ENCODE measurements around the gene SETD6. TPM values are rescaled to one million over a fixed set of nuclear protein-coding genes. Genes with fewer than 3 reads are reported as not detected.
A peak's percentile ranks its signal among the peaks of the same experiment; 100 is the strongest.

SETD6 gene, protein sequence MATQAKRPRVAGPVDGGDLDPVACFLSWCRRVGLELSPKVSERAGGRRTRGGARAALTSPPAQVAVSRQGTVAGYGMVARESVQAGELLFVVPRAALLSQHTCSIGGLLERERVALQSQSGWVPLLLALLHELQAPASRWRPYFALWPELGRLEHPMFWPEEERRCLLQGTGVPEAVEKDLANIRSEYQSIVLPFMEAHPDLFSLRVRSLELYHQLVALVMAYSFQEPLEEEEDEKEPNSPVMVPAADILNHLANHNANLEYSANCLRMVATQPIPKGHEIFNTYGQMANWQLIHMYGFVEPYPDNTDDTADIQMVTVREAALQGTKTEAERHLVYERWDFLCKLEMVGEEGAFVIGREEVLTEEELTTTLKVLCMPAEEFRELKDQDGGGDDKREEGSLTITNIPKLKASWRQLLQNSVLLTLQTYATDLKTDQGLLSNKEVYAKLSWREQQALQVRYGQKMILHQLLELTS
- total RNA-seq (2022) (42.8 and 46.8 TPM in 2 replicates), Bru-seq, nascent RNA (percentile 84 among the genes with signal in this experiment), BruChase-seq, experiment 1, labeled RNA remaining after a 6-hour chase (percentile 85 among the genes with signal in this experiment), BruChase-seq, experiment 2, labeled RNA remaining after a 2-hour chase (percentile 92 among the genes with signal in this experiment)
- long read RNA-seq, transcript SETD6-201 (8 exons, 1,553 nt) = major isoform, 5 of 24 reads
- long read RNA-seq, partial matches to known transcripts = 3 of 24 reads
- long read RNA-seq, other reads (novel, unspliced or antisense) = 11 of 24 reads

DNA sequence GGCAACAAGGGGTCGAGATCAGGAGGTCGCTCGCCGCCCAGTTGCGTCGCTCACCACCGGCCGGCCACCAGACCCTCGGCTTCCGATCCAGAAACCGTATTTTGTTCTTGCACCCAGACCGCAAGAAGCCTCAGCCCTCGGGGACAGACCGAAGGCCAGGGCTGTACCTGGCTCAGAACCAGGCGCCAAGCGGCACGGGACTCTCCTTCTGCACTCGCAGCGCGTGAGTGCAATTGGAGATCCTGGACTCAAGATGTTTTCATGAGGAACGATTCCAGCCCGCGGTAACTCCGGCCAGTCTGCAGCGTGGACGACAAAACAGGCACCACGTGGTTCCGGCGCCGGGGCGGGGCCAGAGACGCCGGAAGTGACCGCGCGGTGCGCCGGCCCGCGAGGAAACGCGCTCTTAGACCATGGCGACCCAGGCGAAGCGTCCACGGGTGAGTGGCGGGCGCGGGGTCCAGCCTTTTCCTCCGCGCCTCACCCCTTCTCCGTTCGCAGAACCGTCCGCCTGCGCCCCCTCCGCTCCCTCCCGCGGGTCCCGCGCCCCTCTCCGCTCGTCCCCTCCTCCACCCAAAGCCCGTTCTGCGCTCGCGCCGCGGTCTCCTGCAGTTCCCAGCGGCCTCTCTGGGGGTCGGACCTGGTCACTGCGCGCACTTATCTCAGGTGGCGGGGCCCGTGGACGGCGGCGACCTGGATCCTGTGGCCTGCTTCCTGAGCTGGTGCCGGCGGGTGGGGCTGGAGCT, at the start of gene SETD6:
SETD6 (plus strand) TSS at position 393 of the 746 bp plus-strand sequence; CDS start at position 414, 21 bp downstream.
- H3K4me3 Mint-ChIP-seq (ENCODE audit: low read depth, unreplicated experiment) = peak within 1 kb of the TSS; percentile 83
- DNase-seq = peak; percentile 94
- no peaks in the 10 kb centered on the region for H3K27me3 Mint-ChIP-seq (ENCODE audit: unreplicated experiment)
- H3K9me3 Mint-ChIP-seq (ENCODE audit: low read depth, unreplicated experiment) = no peaks in the 10 kb centered on the region
- BruUV-seq (replicated peaks) = no TSS peak
- TF ChIP-seq, protein P1, sequence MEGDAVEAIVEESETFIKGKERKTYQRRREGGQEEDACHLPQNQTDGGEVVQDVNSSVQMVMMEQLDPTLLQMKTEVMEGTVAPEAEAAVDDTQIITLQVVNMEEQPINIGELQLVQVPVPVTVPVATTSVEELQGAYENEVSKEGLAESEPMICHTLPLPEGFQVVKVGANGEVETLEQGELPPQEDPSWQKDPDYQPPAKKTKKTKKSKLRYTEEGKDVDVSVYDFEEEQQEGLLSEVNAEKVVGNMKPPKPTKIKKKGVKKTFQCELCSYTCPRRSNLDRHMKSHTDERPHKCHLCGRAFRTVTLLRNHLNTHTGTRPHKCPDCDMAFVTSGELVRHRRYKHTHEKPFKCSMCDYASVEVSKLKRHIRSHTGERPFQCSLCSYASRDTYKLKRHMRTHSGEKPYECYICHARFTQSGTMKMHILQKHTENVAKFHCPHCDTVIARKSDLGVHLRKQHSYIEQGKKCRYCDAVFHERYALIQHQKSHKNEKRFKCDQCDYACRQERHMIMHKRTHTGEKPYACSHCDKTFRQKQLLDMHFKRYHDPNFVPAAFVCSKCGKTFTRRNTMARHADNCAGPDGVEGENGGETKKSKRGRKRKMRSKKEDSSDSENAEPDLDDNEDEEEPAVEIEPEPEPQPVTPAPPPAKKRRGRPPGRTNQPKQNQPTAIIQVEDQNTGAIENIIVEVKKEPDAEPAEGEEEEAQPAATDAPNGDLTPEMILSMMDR (IDR thresholded peaks at IDR 0.05; ENCODE audit: unreplicated experiment) = peak; percentile 66
- peak within 1 kb of the TSS; percentile 65 for H3K27ac Mint-ChIP-seq (ENCODE audit: unreplicated experiment)
- intact Hi-C loops (cut with micrococcal nuclease; ENCODE audit: unreplicated experiment) = loop anchor here (1.0 kb wide), 1 partner anchor 146 kb away; no protein-coding TSS in a partner anchor
- CTCF ChIA-PET = interaction anchor here (0.6 to 1.4 kb wide), 3 partner anchors 20 to 146 kb away, joined by 3 to 4 read pairs (median 3); no protein-coding TSS in a partner anchor
- peaks cover 77% of the 10 kb centered on the region for H3K36me3 Mint-ChIP-seq (ENCODE audit: insufficient read depth, unreplicated experiment)
- peaks cover 20% of the 10 kb centered on the region for H3K4me1 Mint-ChIP-seq (ENCODE audit: low read depth, unreplicated experiment)

DNA sequence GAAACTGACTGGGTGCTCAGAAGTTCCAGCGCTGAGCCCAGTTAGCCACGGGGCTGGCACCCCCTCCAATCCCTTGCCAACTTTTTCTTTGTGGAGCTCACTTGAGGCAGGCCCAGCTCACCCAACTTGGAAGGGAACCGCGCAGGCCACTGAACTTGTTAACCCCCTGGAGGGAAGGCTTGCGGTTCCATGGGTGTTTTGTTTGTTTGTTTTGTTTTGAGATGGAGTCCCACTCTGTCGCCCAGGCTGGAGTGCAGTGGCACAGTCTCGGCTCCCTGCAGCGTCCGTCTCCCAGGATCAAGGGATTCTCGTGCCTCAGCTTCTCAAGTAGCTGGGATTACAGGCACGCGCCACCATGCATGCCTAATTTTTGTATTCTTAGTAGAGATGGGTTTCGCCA, 49.5 kb upstream of the SETD6 start:
- Mint-ChIP-seq H3K9me3 (ENCODE audit: low read depth, unreplicated experiment) (no peaks in the 10 kb centered on the region), H3K27me3 (ENCODE audit: unreplicated experiment) (peaks cover 91% of the 10 kb centered on the region), H3K4me1 (ENCODE audit: low read depth, unreplicated experiment) (peaks cover 11% of the 10 kb centered on the region), H3K27ac (ENCODE audit: unreplicated experiment) (no peak overlapping the region), H3K36me3 (ENCODE audit: insufficient read depth, unreplicated experiment) (peaks cover 10% of the 10 kb centered on the region), H3K4me3 (ENCODE audit: low read depth, unreplicated experiment) (no peak overlapping the region)
- TF ChIP-seq, protein P1 (IDR thresholded peaks at IDR 0.05; ENCODE audit: unreplicated experiment) = no peak
- intact Hi-C loops (cut with micrococcal nuclease; ENCODE audit: unreplicated experiment) = no loop called here
- CTCF ChIA-PET = no interaction called here
- no peak for DNase-seq
- no TSS peak for BruUV-seq (replicated peaks)

DNA sequence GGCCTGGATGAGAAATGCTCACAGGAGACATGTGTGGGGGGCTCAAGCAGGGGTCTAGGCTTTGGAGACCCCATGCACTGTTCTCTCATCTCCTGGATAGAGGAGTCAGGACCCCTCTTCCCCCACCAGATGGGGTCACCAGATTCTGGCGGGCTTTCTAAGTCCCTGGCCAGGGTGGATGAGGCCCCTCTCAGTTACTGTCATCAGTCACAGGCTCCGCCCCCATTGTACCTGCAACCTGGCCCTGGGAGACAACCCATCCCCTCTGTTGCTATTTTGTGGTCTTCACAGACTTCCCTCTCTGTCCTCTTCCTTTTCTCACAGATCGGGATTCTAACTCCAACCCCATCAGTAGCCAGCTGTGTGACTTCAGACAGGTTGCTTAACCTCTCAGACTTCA, 48.9 kb upstream of the SETD6 start:
- intact Hi-C loops (cut with micrococcal nuclease; ENCODE audit: unreplicated experiment) = no loop called here
- CTCF ChIA-PET = no interaction called here
- Mint-ChIP-seq H3K36me3 (ENCODE audit: insufficient read depth, unreplicated experiment) (peaks cover 10% of the 10 kb centered on the region), H3K27ac (ENCODE audit: unreplicated experiment) (no peak overlapping the region), H3K9me3 (ENCODE audit: low read depth, unreplicated experiment) (no peaks in the 10 kb centered on the region), H3K4me3 (ENCODE audit: low read depth, unreplicated experiment) (no peak overlapping the region), H3K27me3 (ENCODE audit: unreplicated experiment) (peaks cover 93% of the 10 kb centered on the region), H3K4me1 (ENCODE audit: low read depth, unreplicated experiment) (peaks cover 11% of the 10 kb centered on the region)
- BruUV-seq (replicated peaks) = no TSS peak
- TF ChIP-seq, protein P1 (IDR thresholded peaks at IDR 0.05; ENCODE audit: unreplicated experiment) = no peak
- DNase-seq = no peak

DNA sequence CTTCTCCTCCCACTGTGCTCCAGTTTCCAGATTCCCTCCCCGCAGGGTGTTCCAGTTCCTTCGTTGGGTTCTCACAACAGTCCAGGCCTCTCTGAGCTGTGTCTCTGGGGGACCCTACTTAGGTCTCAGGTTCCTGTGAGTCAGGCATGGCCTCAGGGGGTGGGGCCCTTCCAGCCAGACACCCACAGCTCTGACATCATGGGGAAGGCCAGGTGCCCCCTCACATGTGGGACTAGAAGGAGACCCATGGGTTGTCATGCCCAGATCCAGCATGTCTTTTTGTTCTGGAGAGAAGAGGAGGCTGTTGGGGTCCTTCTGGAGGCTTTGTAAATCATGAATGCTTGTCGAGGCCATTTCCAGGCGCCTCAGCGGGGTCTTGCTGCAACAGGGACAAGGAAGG, 47.4 kb upstream of the SETD6 start:
- Mint-ChIP-seq H3K36me3 (ENCODE audit: insufficient read depth, unreplicated experiment) (peaks cover 10% of the 10 kb centered on the region), H3K27ac (ENCODE audit: unreplicated experiment) (no peak overlapping the region)

More for the DNA sequence above, 47.4 kb upstream of the SETD6 start:
- DNase-seq = no peak
- peaks cover 93% of the 10 kb centered on the region for H3K27me3 Mint-ChIP-seq (ENCODE audit: unreplicated experiment)
- TF ChIP-seq, protein P1 (IDR thresholded peaks at IDR 0.05; ENCODE audit: unreplicated experiment) = no peak
- peaks cover 11% of the 10 kb centered on the region for H3K4me1 Mint-ChIP-seq (ENCODE audit: low read depth, unreplicated experiment)
- no peak overlapping the region for H3K4me3 Mint-ChIP-seq (ENCODE audit: low read depth, unreplicated experiment)
- H3K9me3 Mint-ChIP-seq (ENCODE audit: low read depth, unreplicated experiment) = no peaks in the 10 kb centered on the region
- no TSS peak for BruUV-seq (replicated peaks)
- intact Hi-C loops (cut with micrococcal nuclease; ENCODE audit: unreplicated experiment) = no loop called here
- CTCF ChIA-PET = no interaction called here
